Peyer's patch (tissue), 4 donors: ENCODE measurements around the gene ITSN1. TPM values are rescaled to one million over a fixed set of nuclear protein-coding genes. Genes with fewer than 3 reads are reported as not detected.

Source experiments
- DNase-seq, 3 donors: peaks; one replicate each; pipeline ENCODE4 v3.0.0-alpha.2; 2017 to 2019
- H3K27ac ChIP-seq, 4 donors: fragments of 200-600 bp; sonication (generic); one replicate each; pipeline ENCODE4 v1.5.1; 2016 to 2019
- H3K27me3 ChIP-seq, 2 donors: fragments of 200-600 bp; sonication (generic); one replicate each; pipeline ENCODE4 v1.5.1; 2019
- H3K36me3 ChIP-seq, 3 donors: fragments of 200-600 bp; sonication (generic); one replicate each; pipeline ENCODE4 v1.5.1; 2016 to 2019
- H3K4me1 ChIP-seq, 4 donors: fragments of 200-600 bp; sonication (generic); one replicate each; pipeline ENCODE4 v1.5.1; 2016 to 2019
- H3K4me3 ChIP-seq, 4 donors: fragments of 200-600 bp; sonication (generic); 1 replicate in 3 of 4; 2 replicates in 1 of 4; pipeline ENCODE4 v1.5.1; 2016 to 2019; ENCODE audit warnings: mild to moderate bottlenecking in 1 of 4
- H3K9me3 ChIP-seq, 4 donors: fragments of 200-600 bp; sonication (generic); one replicate each; pipeline ENCODE4 v1.5.1; 2016 to 2019; ENCODE audit warnings: mild to moderate bottlenecking in 1 of 4
- POLR2A ChIP-seq, 2 donors: fragments of 450-650 bp; IDR thresholded peaks; one replicate each; pipeline ENCODE4 v1.5.1; 2017; ENCODE audit warnings: antibody characterized with exemption in 2 of 2, mild to moderate bottlenecking in 2 of 2, moderate library complexity in 2 of 2
- total RNA-seq, 4 donors: library from RNA; depleted of rRNA; stranded (reverse); fragments of >200 nt; gene quantifications; one replicate each; pipeline ENCODE4 v1.1.0, GENCODE V29; 2016
- TF ChIP-seq, protein P1 (sequence below), 6 experiments: fragments of 450-650 bp in 4 of 6; fragments of 200-600 bp in 2 of 6; sonication (generic) in 1 of 6; IDR thresholded peaks; one replicate each; pipeline ENCODE4 v1.5.1; 2017 to 2019; ENCODE audit warnings: antibody characterized with exemption in 6 of 6, mild to moderate bottlenecking in 3 of 6, moderate library complexity in 1 of 6

Gene ITSN1
- total RNA-seq, 4 donors from 2014 or later = 41.0 to 56.9 (median 49.5) TPM

DNA sequence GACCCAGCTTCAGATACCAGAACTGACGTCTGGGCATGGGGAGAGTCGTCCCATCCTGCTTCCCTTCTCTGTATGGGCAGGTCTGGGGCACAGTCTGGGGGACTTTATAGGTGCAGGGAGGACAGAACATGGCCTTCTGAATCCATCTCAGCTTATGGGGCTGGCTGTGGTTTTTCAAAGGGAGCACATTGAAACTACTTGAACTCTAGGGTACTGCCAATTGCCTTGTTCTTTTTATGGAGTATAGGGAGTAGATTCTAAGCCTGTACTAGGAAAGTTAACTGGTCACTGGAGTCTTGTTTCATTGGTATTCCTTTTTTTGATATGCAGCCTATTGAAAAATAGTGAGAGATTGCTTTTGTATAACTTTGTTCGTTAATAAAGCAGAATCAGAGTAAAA is 183.1 kb downstream of the ITSN1 start:
- peaks cover 0 to 23% (median 0%) of the 10 kb centered on the region in 3 donors for H3K36me3 ChIP-seq
- peaks cover 0 to 20% (median 0%) of the 10 kb centered on the region in 4 donors for H3K4me1 ChIP-seq
- DNase-seq = no peak
- H3K27ac ChIP-seq = peak overlapping the region in 1 of 4 donors; percentile 43
- H3K27me3 ChIP-seq = no peaks in the 10 kb centered on the region
- no peaks in the 10 kb centered on the region for H3K9me3 ChIP-seq
- no peak overlapping the region for H3K4me3 ChIP-seq
- TF ChIP-seq POLR2A (IDR thresholded peaks at IDR 0.05) = no peak
- TF ChIP-seq, protein P1, sequence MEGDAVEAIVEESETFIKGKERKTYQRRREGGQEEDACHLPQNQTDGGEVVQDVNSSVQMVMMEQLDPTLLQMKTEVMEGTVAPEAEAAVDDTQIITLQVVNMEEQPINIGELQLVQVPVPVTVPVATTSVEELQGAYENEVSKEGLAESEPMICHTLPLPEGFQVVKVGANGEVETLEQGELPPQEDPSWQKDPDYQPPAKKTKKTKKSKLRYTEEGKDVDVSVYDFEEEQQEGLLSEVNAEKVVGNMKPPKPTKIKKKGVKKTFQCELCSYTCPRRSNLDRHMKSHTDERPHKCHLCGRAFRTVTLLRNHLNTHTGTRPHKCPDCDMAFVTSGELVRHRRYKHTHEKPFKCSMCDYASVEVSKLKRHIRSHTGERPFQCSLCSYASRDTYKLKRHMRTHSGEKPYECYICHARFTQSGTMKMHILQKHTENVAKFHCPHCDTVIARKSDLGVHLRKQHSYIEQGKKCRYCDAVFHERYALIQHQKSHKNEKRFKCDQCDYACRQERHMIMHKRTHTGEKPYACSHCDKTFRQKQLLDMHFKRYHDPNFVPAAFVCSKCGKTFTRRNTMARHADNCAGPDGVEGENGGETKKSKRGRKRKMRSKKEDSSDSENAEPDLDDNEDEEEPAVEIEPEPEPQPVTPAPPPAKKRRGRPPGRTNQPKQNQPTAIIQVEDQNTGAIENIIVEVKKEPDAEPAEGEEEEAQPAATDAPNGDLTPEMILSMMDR (IDR thresholded peaks at IDR 0.05) = no peak

DNA sequence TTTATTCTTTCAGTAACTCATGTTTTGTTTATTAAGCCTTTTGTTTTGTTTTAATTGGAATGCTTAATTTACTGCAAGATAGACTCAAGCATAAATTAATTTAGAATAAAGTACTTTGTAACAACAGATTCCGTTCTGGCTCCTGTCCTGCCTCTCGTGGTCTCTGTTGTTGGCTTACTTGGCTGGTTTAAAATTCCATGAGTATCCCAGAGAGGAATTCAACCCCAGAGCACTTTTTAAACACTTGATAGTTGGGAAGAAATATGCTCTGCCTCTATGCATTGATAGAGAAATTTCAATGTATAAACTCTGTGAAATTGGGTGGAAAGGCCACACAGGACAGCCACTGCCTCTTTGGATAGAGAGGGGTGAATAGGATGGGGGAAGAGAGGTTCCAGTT is 183.6 kb downstream of the ITSN1 start:
- H3K4me1 ChIP-seq = peaks cover 0 to 20% (median 0%) of the 10 kb centered on the region in 4 donors
- H3K27me3 ChIP-seq = no peaks in the 10 kb centered on the region
- H3K4me3 ChIP-seq = no peak overlapping the region
- no peak for DNase-seq
- TF ChIP-seq, protein P1 (IDR thresholded peaks at IDR 0.05) = no peak
- no peak for TF ChIP-seq POLR2A (IDR thresholded peaks at IDR 0.05)
- no peaks in the 10 kb centered on the region for H3K9me3 ChIP-seq
- peaks cover 0 to 26% (median 0%) of the 10 kb centered on the region in 3 donors for H3K36me3 ChIP-seq
- peak overlapping the region in 1 of 4 donors; percentile 43 for H3K27ac ChIP-seq

DNA sequence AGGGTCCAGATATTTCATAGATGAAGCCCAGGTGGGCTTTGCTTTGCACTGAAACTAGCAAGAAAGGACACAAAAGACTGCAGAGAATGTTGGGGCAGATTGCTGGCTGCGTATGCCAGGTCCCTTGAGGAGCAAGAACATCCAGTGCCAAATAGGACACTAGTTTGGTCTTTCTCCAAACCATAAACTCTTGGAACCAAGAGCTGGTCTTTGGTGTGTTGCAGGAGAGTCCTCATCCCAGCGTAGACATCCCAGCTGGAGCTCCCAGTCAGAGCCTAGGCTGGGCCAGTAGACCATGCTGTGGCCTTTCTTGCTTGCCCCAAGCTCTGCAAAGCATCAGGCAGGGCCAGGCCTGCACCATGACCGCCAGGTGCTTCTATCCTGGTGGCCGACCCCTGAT is 185.8 kb downstream of the ITSN1 start:
- H3K27me3 ChIP-seq = no peaks in the 10 kb centered on the region
- no peaks in the 10 kb centered on the region for H3K9me3 ChIP-seq
- no peak overlapping the region for H3K4me3 ChIP-seq
- H3K4me1 ChIP-seq = peaks cover 0 to 20% (median 0%) of the 10 kb centered on the region in 4 donors
- H3K27ac ChIP-seq = no peak overlapping the region
- no peak for DNase-seq
- TF ChIP-seq, protein P1 (IDR thresholded peaks at IDR 0.05) = no peak
- no peak for TF ChIP-seq POLR2A (IDR thresholded peaks at IDR 0.05)
- peaks cover 0 to 32% (median 0%) of the 10 kb centered on the region in 3 donors for H3K36me3 ChIP-seq

DNA sequence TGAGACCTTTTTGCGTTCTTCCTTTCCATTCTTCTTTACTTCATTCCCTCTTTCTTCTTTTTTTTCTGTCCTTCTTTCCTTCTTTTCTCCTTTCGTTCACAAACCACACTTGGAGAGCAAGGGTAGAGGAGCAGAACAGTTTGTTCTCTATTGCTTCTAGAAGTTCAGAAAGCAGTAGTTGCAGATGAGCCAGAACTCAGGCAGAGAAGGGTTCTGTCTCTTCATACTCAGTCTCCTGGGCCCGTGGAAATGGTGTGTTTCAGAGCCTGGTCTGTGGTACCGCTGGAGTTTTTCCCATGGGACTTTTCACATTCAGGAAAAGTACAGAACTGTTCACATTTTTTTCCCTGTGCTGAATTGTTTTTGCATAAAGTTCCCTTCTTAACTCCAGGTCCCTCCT is 186.3 kb downstream of the ITSN1 start:
- H3K9me3 ChIP-seq = no peaks in the 10 kb centered on the region
- no peak overlapping the region for H3K27ac ChIP-seq
- no peaks in the 10 kb centered on the region for H3K27me3 ChIP-seq
- no peak for DNase-seq
- peaks cover 0 to 32% (median 0%) of the 10 kb centered on the region in 3 donors for H3K36me3 ChIP-seq
- peaks cover 0 to 20% (median 0%) of the 10 kb centered on the region in 4 donors for H3K4me1 ChIP-seq
- TF ChIP-seq, protein P1 (IDR thresholded peaks at IDR 0.05) = no peak
- TF ChIP-seq POLR2A (IDR thresholded peaks at IDR 0.05) = no peak
- no peak overlapping the region for H3K4me3 ChIP-seq

DNA sequence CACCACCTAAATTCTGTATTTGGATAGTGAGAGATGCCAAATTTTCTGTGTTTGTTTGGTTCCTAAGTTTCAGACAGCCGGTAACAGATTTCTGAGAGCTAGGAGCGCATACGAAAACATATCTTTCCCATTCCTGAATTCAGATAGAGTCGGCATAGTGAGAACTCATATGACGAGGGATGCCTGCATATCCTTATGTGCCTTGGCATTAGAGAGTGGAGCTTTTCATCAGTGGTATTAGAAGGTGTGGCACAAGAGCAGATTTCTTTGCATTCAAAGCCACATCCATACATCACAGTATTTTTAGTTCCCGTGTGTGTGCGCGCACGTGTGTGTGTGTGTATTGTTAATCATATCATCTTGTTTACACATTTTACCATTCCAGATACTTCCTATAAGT is 187.5 kb downstream of the ITSN1 start:
- Histone ChIP-seq H3K36me3 (peaks cover 0 to 39% (median 0%) of the 10 kb centered on the region in 3 donors), H3K27me3 (no peaks in the 10 kb centered on the region), H3K9me3 (no peaks in the 10 kb centered on the region), H3K4me3 (no peak overlapping the region), H3K27ac (no peak overlapping the region), H3K4me1 (peaks cover 0 to 20% (median 0%) of the 10 kb centered on the region in 4 donors)
- no peak for DNase-seq
- TF ChIP-seq, protein P1 (IDR thresholded peaks at IDR 0.05) = no peak
- TF ChIP-seq POLR2A (IDR thresholded peaks at IDR 0.05) = no peak
